Epithelial cell of proximal tubule (primary cell): ENCODE measurements around the gene MYRF. TPM values are rescaled to one million over a fixed set of nuclear protein-coding genes. Genes with fewer than 3 reads are reported as not detected.

Experiments used
- DNase-seq: peaks from one replicate; pipeline ENCODE4 v3.0.0-alpha.2; 2011; ENCODE audit warnings: low read depth
- H3K4me3 ChIP-seq: 2 replicates; pipeline ENCODE4 v1.5.1; 2011; ENCODE audit warnings: low read depth, mild to moderate bottlenecking, low read length
- total RNA-seq: library from RNA; depleted of rRNA; stranded (reverse); fragments of >200 nt; gene quantifications from 2 replicates; pipeline ENCODE4 v1.2.3, GENCODE V29; 2015
- TF ChIP-seq, protein P1 (sequence below): conservative IDR thresholded peaks from 2 replicates; pipeline ENCODE4 v1.5.1; 2012; ENCODE audit warnings: low read depth, mild to moderate bottlenecking, low read length

MYRF gene
- total RNA-seq, 1 donor from 2014 or later, result 25.0 TPM

DNA sequence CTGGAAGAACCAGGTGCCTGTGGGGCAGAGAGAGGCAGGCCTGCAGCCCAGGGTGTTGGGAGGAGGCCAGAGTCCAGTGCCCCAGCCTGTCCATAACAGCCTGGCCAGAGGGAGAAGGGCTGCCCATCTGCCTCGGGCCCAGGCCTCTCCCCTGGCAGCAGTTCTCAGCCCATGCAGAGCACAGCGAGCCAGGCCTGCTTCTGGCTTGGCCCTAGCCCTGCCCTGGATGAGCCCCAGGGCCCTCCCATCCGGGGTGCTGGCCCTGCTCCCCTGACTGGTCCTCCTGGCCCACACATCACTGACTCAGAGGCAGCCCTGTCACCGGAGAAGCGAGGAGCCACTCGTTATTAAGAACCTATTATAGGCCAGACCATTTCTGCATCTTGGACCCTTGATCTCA lies 19.7 kb upstream of the MYRF start:
- TF ChIP-seq, protein P1, sequence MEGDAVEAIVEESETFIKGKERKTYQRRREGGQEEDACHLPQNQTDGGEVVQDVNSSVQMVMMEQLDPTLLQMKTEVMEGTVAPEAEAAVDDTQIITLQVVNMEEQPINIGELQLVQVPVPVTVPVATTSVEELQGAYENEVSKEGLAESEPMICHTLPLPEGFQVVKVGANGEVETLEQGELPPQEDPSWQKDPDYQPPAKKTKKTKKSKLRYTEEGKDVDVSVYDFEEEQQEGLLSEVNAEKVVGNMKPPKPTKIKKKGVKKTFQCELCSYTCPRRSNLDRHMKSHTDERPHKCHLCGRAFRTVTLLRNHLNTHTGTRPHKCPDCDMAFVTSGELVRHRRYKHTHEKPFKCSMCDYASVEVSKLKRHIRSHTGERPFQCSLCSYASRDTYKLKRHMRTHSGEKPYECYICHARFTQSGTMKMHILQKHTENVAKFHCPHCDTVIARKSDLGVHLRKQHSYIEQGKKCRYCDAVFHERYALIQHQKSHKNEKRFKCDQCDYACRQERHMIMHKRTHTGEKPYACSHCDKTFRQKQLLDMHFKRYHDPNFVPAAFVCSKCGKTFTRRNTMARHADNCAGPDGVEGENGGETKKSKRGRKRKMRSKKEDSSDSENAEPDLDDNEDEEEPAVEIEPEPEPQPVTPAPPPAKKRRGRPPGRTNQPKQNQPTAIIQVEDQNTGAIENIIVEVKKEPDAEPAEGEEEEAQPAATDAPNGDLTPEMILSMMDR, result no peak
- no peak overlapping the region for H3K4me3 ChIP-seq
- no peak for DNase-seq

GRCh38 chr11:61733120-61733978 lies 19.1 kb upstream of the MYRF start:
- no peak overlapping the region for H3K4me3 ChIP-seq
- DNase-seq, result no peak
- TF ChIP-seq, protein P1, result peak; percentile 99

DNA sequence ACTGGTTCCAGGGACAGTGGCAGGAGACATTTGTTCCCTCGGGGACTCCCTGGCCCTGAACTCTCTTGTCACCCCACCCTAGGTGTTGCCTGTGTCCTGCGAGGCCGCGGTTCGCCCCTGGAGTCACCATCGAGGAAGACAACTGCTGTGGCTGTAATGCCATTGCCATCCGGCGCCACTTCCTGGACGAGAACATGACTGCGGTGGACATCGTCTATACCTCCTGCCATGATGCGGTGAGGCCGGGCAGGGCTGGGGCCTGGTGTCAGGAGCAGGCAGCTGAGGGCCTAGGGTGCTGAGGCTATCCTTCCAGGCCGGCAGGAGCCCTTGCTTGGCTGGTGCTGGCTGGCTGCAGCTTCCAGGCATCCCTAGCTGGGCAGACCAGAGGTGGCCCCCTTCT lies 17.7 kb upstream of the MYRF start:
- H3K4me3 ChIP-seq, result no peak overlapping the region
- DNase-seq, result no peak
- TF ChIP-seq, protein P1, result no peak

DNA sequence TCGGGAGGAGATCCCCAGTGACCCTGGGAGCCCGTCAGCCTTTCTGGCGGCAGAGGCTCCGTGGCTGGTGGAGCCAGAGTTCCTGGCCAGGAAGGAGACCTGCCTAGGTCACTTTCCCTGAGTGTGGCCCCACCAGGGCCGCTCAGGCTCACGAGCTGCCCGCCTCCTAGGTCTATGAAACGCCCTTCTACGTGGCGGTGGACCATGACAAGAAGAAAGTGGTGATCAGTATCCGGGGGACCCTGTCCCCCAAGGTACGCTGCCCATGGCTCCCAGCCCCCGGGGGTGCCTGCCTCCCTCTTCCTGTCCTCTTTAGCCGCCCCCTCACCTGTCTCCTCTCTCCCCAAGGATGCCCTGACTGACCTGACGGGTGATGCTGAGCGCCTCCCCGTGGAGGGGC lies 17.0 kb upstream of the MYRF start:
- TF ChIP-seq, protein P1, result no peak

GRCh38 chr11:61736310-61736709 lies 16.1 kb upstream of the MYRF start:
- TF ChIP-seq, protein P1, result no peak
- no peak for DNase-seq
- H3K4me3 ChIP-seq, result no peak overlapping the region

More for the DNA sequence above, 17.0 kb upstream of the MYRF start:
- DNase-seq, result no peak
- H3K4me3 ChIP-seq, result no peak overlapping the region

DNA sequence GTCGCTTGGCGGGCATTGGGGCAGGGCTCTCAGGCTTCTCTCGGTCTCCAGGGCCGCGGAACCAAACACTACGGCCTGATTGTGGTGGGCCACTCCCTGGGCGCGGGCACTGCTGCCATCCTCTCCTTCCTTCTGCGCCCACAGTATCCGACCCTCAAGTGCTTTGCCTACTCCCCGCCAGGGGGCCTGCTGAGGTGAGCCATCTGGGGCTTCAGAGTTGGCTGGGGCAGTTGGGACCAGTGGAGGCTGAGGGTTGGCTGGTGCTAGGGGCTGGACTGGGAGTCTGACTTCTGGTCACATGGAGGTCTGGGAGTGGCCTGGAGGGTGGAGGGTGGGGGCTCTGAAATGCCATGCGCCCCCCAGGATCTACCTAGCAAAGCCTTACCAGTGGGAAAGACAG lies 15.3 kb upstream of the MYRF start:
- TF ChIP-seq, protein P1, result no peak
- no peak overlapping the region for H3K4me3 ChIP-seq
- no peak for DNase-seq
